Measurements from ENCODE around the gene MBD4. TPM values are rescaled to one million over a fixed set of nuclear protein-coding genes. Genes with fewer than 3 reads are reported as not detected.

The MBD4 gene
- total RNA-seq, 1 experiment from 2014 or later = 40.1 TPM

DNA sequence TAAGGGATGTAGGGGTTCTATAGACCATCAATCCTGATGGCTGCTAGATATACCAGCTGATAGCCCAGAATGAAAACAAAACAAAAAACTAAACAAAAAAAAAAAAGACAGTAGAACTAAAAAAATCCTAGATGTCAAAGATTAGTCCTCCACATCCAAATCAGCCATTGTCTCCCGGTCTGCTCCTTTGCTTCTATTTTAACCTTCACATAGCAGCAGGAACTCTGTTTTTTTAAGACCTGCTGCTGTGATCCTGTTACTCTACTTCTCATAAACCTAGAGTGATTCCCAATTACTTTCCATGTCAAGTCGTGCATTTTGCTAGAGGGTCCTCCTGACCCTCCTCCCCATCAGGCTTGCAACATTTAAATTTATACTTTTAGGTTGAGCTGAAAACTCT, 2.7 kb upstream of the MBD4 start:
- no peak overlapping the region for H2BK120ac ChIP-seq (ENCODE audit: low read depth, low read length, poor library complexity, severe bottlenecking)
- no CpG with 5 or more reads among the region's 2 CpGs for whole genome bisulfite sequencing (ENCODE audit: extremely low coverage, insufficient read length, low lambda C conversion rate)
- H2BK5ac ChIP-seq (ENCODE audit: insufficient read length, low read length) = no peak overlapping the region
- H3K4me3 Mint-ChIP-seq = peak overlapping the region in 1 of 2 experiments; percentile 7; a peak in 1 of 5 replicates
- no peak overlapping the region for H3K9ac ChIP-seq (ENCODE audit: extremely low read depth, insufficient read length, low read length)
- no peak overlapping the region for H2BK20ac ChIP-seq (ENCODE audit: low read depth, low read length, poor library complexity, severe bottlenecking)
- no peaks in the 10 kb centered on the region for H3K27me3 Mint-ChIP-seq (ENCODE audit: low read depth)
- no peaks in the 10 kb centered on the region for H3K9me3 ChIP-seq (ENCODE audit: control insufficient read depth, low read depth, low read length)
- H2BK15ac ChIP-seq (ENCODE audit: low read depth, low read length) = no peak overlapping the region
- H3K4me1 Mint-ChIP-seq = peaks cover 37 to 39% of the 10 kb centered on the region in 2 experiments
- H4K20me1 ChIP-seq (ENCODE audit: control insufficient read depth, insufficient read depth, insufficient read length) = no peaks in the 10 kb centered on the region
- H3K36me3 Mint-ChIP-seq (ENCODE audit: insufficient read depth in 1 of 3, low read depth in 3 of 3) = peaks cover 4 to 14% (median 9%) of the 10 kb centered on the region in 3 experiments; a peak in 6 of 7 replicates
- no peak overlapping the region for H3K18ac ChIP-seq (ENCODE audit: insufficient read length, low read depth, low read length)
- no peak overlapping the region for H3T11ph ChIP-seq (ENCODE audit: low read length)
- no peaks in the 10 kb centered on the region for H3K9me3 Mint-ChIP-seq
- no peaks in the 10 kb centered on the region for H3K79me1 ChIP-seq (ENCODE audit: insufficient read depth, low read depth, low read length, poor library complexity, severe bottlenecking)
- H4K8ac ChIP-seq (replicated peaks; ENCODE audit: insufficient read length, low read depth, low read length) = no peak overlapping the region
- no peak overlapping the region for H4K91ac ChIP-seq (ENCODE audit: insufficient read length, low read depth, low read length)
- no peak overlapping the region for H3K4ac ChIP-seq (ENCODE audit: low read depth, low read length)
- peaks cover 2% of the 10 kb centered on the region; the same call in 1 of the 2 replicates for H3K79me2 ChIP-seq (ENCODE audit: insufficient read depth, low read length)
- peaks cover 7% of the 10 kb centered on the region for H3K23me2 ChIP-seq (ENCODE audit: insufficient read length, low read depth, low read length, poor library complexity, severe bottlenecking)
- H3K27ac ChIP-seq (ENCODE audit: insufficient read length, low read depth, low read length) = no peak overlapping the region
- H2AK5ac ChIP-seq (ENCODE audit: insufficient read length, low read length) = no peak overlapping the region
- no peak for DNase-seq
- no peak overlapping the region for H2BK12ac ChIP-seq (ENCODE audit: insufficient read length, low read depth, low read length)
- H3K56ac ChIP-seq (ENCODE audit: insufficient read length, low read depth, low read length) = no peak overlapping the region
- no peak overlapping the region for H2AFZ ChIP-seq (ENCODE audit: low read length)
- H3K23ac ChIP-seq (ENCODE audit: insufficient read length, low read depth, low read length) = no peak overlapping the region
- TF ChIP-seq, protein P1, sequence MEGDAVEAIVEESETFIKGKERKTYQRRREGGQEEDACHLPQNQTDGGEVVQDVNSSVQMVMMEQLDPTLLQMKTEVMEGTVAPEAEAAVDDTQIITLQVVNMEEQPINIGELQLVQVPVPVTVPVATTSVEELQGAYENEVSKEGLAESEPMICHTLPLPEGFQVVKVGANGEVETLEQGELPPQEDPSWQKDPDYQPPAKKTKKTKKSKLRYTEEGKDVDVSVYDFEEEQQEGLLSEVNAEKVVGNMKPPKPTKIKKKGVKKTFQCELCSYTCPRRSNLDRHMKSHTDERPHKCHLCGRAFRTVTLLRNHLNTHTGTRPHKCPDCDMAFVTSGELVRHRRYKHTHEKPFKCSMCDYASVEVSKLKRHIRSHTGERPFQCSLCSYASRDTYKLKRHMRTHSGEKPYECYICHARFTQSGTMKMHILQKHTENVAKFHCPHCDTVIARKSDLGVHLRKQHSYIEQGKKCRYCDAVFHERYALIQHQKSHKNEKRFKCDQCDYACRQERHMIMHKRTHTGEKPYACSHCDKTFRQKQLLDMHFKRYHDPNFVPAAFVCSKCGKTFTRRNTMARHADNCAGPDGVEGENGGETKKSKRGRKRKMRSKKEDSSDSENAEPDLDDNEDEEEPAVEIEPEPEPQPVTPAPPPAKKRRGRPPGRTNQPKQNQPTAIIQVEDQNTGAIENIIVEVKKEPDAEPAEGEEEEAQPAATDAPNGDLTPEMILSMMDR (conservative IDR thresholded peaks at IDR 0.05) = no peak
- peaks cover 4% of the 10 kb centered on the region; the same call in 1 of the 2 replicates for H3K4me1 ChIP-seq (ENCODE audit: insufficient read depth, low read length)
- H3K27me3 ChIP-seq (ENCODE audit: insufficient read depth, low read length) = no peaks in the 10 kb centered on the region
- no peak overlapping the region for H3K14ac ChIP-seq (ENCODE audit: insufficient read depth, low read length)
- no peak overlapping the region for H4K5ac ChIP-seq (ENCODE audit: insufficient read length, low read depth, low read length)
- H3K27ac Mint-ChIP-seq = peak overlapping the region in 2 of 3 experiments; percentile 3 to 28; a peak in 3 of 7 replicates
- no peak overlapping the region for H3K4me2 ChIP-seq (ENCODE audit: insufficient read depth, insufficient read length, low read length)

All from H9 (cell line).